Activated CD4-positive, alpha-beta T cell treated with anti-CD3 and anti-CD28 coated beads for 24 hours (primary cell): ENCODE measurements around the gene ACAN.

Experiments
- DNase-seq, 2 donors: peaks; one replicate each; pipeline ENCODE4 v3.0.0-alpha.2; 2020; ENCODE audit warnings: low read depth in 2 of 2

The ACAN gene

DNA sequence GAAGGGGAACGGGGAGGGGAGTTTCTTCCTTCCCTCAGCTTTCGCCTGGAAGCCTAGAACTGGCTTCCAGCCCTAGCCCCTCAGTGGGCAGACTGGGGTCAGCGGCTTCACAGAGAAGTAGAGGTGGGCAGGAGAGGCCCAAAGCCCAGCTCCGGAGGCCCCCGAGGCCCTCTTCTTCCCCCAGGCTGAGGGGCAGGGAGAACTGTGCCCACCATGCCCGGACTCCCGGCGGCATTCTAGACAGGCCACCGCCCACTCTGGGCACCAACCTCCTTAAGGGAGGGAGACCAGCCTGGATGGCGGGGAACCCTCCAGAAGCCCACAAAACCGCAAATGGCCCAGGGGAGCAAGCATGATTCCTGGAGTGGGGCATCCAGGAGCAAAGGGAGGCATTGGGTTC, 74.2 kb downstream of the ACAN start:
- no peak for DNase-seq

DNA sequence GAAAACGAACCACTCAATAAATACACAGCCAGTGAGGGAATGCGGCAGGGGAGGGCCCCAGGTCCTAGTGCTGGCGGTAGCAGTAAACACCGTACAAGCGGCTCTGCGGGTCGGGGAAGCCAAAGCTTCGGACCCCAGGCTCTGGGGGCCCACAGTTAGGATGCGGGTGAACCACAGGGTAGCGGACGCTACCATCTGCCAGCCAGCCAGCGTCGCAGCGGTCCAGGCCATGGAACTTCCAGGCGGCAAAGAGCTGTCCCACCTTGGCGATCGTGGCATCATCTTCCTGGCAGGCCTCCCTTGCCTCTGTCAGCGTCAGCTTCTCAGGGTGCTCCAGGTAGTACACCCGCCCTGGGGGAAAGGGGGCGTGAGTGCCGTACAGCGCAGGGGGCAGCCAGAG, 74.7 kb downstream of the ACAN start:
- no peak for DNase-seq

DNA sequence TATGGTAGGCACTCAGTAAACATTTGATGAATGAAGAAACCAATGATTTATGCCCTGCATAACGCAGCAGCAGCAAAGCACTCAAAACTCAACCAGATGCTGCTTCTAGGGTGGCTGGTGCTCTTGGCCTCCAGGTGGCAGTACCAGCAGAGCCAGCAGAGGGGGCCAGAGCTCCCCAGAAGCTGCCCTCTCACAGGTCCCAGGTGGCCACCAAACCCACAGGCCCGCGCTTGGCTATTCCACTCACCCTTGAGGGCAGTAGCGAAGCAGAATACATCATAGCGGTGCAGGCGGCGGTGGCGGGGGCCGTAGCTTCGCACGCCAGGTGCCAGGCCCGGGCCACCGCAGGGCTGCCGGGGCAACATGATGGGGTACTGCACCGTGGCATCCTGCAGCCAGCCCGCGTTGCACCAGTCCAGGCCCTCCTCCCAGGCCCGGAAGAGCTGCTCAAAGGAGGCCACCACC, 75.5 kb downstream of the ACAN start:
- DNase-seq = peak in 1 of 2 donors; percentile 14

DNA sequence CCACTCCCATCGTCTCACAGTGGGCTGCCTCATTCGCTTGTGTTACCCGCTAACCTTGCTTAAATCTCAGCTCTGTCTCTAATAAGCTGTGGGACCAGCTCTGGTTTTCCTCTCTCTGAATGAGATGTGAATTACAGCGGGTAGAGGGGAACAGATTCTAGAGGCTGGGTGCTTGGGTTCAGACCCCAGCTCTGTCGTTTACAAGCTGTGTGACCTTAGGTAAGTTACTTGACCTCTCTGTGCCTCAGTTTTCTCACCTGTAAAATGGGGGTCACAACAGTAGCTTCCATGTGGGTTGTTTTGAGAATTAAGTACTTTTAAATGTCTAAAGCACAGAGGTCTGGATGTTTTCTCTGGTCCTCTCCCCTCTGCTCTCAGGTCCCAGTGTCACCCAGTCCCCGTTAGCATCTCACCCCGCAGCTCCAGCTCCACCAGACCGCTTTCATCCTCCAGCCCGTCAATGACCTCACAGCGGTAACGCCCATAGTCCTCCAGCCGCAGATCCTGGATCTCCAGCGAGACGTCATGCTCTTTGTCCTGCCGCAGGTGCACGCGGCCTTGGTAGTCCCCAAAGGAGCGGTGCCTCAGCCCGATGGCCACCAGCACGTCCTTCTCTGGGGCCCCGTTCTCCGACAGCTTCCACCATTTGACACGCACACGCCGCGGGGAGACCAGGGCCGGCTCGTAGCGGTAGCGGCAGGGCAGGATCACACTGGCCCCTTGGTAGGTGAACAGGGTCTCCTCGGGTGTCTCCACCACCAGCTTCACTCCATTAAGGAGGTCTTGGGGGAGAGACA, 77.9 kb downstream of the ACAN start:
- no peak for DNase-seq

DNA sequence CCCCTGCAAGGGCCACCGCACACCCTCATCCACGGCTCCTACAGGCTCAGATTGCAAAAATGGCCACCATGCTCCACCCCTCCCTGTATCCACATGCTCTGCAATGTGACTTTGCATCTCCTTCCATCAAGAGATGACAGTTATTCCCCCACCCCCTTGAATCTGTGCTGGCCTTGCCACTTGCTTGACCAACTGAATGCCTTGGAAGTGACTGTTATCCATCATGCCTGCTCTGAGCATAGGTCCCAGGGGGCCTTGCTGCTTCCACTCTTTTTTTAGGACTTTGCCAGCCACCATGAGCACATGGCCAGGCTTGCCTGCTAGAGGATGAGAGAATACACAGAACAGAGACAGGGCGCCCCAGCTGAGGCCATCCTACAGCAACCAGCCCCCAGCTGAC, 78.5 kb downstream of the ACAN start:
- DNase-seq = no peak

DNA sequence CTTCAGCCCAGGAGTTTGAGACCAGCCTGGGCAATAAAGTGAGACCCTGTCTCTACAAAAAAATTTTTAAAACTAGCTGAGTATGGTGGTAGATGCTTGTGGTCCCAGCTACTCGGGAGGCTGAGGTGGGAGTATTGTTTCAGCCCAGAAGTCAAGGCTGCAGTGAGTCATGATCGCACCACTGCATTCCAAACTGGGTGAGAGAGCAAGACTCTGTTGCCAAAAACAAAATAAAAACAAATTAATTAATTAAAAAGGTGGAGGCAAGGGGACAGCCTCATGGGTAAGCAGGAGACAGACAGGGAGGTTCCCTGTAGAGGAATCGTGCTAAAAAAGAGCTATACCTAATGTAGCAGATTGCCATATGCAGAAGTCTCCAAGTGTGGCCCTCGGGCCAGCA, 79.5 kb downstream of the ACAN start:
- DNase-seq = no peak

DNA sequence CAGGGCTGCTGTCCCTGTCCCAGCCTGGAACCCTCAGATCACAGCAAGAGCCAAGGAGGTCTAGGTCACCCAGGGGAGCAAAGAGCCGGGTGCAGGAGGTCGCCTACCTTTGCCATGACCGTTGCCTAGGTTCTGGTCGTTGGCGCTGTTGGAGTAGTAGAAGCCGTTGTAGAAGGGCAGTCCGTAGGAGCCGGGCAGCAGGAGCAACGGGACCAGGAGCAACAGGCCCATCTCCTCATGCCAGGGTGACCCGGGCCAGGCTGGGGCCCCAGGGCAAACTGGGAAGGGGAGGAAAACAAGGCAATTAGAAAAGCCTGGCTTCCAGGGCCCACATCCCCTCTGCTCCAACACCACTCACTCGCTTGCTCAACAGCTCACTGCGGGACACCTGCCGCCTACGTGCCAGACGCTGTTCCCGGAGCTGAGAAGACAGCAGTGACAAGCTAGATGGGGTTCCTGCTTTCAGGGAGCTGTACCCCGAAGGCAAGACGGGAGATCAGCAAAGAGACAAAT, 83.9 kb downstream of the ACAN start:
- DNase-seq = no peak

DNA sequence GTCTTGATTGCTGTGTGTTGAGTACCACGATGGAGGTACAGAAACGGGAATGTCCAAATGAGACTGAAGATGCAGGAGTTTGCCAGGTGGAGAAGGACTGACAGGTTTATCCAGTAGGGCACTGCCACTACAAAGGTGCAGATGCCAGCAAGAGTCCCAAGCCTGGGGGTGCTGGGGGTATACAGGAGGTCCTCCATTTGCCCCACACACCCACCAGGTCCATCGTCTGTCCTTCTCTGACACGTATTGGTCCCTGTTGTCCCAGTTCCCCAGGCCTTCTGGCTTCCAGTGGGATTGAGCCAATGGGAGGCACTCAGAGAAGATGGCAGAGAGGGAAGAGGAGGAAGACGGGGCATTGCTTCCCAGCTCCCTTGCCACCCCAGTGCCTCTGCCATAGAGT, 85.5 kb downstream of the ACAN start:
- DNase-seq = no peak

DNA sequence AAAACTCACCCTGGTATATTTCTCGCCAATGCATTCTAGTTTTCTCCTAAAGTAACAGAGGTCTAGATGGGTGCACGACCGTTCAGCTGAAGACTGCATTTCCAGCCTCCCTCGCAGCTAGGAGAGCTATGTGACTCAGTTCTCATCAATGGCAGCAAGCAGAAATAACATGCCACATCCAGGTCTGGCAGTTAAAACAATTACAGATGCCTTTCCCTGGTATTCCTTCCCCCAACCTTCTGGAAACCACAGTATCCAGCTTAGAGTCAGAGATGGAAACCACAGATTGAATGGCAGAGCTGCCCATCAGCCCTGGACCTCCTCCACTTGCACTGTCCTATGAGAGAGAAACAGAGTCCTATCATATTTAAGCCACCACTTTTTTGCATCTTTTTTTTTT, 87.3 kb downstream of the ACAN start:
- no peak for DNase-seq

DNA sequence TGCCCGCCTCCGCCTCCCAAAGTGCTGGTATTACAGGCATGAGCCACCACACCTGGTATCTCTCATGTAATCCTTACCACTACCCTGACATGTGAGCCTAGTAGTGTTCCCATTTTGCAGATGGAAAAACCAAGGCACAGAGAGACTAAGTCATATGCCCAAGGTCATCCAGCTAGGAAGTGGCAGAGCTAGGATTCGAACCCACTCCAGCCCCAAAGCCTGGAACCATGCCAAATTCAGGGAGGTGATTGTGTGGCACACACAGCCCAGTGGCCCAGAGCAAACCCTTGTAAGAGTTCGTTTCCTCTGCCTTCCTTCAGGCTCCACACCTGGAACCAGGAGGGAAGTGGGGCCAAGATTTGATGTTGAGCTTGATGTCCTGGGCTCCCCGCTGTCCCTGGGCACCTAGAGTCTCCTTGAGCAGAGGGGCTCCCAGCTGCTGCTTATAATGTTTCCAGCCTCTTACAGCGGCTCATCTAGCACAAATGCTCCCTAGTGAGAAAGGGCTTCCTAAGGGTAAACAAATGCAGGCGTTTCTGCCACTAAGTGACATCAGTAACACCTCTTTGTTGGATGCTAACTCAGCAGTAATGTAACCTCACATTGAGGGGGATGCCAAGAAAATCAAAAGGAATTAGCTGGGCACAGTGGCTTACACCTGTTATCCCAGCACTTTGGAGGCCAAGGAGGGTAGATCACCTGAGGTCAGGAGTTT, 88.5 kb downstream of the ACAN start:
- DNase-seq = no peak

DNA sequence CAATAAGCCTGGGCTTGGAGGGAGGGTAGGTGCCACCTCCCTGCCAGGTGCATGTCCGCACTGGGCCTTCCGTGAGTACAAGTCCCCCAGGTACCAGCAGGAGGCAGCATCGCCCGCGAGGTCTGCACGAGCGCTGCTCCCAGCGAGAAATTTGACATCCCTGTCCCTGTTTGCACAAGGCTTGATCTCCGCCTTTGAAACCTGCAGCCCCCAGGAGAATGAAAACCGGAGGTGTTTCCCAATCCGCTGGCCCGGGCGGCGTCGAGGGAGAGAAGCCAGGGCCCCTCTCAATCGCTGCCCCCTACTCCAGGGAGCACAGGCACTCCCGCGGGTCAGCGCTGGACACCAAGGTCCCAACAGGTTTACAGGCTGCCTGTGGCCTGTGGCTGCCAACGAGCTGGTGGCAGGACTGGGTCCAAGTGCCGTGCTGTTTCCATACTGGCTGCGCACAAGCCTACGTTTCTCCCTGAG, 91.1 kb downstream of the ACAN start:
- DNase-seq = peak; percentile 82 to 83

DNA sequence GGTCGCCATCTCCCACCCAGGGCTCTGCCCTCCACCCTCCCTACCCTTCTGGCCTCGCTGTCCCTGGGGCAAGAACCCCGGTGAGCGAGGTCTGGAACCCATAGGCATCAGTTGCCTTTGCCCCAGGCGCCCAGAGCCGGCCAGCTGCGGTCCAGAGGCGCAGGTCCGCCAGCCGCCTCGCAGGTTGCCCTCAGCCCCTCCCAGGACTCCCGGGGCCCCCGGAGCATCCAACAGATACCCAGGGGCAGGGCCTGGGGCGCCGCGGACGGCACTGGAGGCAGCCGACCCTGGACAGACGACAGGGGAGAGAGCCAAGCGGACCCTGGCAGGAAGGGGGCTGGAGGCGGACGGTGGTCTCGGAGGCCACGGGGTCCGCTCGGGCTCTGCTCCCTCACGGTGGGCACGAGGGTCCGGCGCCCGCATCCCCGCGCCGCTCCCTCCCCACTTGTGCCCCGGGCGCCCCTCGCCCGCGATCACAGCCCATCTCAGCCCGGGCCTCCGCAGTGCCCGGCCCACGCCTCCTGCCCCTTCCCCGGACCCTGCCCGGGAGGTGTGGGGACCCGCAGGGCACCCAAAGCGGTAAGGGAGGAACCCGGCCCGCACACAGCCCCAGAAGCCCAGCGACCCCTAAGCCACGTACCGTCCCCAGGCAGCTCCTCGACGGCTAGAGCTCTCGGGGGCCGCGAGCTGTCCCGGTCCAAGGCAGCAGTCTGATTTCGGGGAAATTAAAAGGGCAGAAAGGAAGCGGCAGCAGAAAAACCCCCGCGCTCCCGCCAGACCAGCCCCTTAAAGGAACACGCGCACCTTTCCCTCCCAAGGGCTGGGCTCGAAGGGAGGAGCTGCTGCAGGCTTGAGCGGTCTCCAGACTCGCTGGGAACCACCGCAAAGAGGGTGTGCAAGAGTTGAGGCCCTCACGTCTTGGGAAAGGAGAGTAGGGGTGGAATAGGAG, 91.9 kb downstream of the ACAN start, which contains the start of gene HAPLN3:
HAPLN3 (minus strand) TSS at position 726 of the 949 bp plus-strand sequence. CDS start 8,246 bp downstream, outside the sequence.
- DNase-seq = peak; percentile 39 to 55

DNA sequence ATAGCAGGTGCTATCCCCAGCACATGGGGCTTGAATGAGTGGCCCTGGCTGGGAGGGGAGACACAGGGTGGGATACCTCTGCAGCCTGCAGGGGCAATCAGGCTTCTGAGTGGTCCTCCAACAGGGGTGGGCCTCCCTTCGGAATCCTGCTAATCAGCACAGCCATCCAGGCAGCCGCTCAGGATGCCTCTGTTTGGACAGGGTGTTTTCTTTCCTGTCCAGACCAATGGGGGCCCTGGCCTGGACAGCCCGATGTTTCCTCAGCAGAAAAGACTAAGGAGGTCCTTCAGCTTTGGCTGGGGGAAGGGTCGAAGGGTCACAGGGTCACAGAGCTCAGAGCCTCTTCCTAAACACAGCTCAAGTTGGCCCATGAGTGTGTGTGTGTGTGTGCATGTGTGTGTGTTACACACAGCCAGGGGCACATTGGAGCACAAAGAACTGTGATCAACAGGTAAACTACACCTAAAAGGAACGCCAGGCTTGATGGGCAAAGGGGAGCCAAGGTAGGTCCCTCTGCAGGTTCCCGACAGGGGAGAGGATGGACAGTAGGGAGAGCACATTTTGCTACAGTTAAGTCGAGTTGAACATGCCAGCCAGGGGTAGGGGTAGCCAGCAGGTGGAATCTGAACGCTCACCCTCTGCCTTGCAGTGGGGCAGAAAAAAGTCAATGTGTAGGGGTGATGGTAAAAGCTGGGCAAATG, 93.2 kb downstream of the ACAN start:
- DNase-seq = no peak

DNA sequence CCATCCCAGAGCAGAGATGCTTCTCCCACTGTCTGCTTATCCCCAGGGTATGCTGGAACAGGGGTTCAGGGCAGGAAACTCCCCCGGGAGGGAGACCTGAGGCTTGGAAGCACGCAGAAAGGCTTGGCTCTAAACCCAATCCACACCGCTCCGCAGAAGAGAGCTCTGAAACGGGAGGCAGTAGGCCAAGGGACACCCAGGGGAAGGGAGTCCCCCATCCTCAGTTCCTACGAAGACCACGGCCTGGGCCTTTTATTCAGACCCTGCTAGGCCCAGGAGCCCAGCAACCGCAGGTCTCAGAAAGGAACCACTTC, 93.9 kb downstream of the ACAN start:
- no peak for DNase-seq

DNA sequence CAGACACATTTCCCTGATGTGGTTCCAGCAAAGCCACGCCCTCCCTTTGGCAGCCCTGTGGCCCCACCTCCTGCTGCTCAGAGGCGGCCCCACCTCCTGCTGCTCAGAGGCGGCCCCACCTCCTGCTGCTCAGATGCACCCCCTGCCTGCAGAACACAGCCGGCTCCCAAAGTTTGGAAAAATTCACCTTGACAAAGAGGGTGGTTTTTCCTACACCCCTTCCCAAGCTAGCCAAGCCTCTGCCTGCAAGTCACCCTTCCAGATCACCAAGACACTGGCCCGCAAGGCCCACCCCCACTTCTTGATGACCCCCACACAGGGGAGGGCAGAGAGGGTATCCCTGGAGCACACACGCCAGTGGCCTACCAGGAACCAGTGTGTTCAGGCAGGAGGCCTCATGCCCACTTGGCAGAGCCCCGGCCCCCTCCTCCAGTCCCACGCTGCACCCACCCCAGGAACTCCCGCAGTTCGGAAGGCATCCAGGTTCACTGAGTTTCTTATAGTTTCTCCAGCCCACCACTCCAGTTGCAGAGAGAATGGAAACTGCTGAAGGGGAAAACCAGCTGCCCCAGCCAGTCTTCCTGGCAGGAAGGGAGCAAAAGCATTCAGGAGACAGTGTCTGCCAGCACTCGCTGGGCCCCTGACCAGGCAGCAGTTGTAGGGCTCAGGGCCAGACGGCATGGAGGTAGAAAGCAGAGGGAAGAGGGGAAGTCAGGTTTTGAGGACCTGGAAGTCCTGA, 94.4 kb downstream of the ACAN start:
- peak; percentile 56 to 81 for DNase-seq

DNA sequence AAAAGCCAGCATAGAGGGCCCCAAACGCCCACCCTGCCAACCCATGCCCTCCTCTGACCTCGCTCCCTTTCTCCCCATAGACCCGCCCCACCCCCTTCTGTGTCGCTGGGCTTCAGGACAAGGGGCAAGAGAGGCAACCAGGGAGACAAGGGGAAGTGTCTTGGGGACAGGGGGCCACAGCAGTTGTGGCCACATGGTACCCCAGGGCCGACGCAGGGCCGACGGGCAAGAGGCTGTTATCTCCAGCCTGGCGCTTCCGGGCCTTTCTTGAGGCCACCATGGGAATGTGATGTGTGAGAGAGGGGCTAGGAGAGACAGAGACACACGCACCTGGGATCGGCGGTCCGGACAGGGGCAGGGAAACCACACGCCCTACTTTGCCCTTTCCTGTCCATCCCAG, 95.5 kb downstream of the ACAN start:
- DNase-seq = no peak

DNA sequence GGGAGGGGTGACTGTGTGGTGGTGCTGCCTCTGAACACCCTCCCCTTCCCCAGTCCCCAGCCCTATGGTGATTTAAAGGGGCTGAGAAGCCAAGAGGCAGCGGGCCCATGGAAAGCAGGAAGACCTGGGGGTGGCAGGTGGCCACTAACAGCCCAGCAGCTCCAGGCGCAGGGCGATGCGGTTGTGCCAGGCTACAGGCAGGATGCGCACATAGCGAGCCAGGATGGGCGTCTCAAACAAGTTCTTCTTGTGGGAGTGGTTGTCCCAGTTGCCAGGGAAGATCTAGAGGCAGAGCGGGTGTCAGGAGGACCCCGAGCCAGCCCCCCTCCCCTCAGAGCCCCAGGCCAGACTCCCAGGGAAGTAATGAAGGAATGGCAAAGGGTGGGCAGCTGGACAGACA, 96.0 kb downstream of the ACAN start:
- no peak for DNase-seq

DNA sequence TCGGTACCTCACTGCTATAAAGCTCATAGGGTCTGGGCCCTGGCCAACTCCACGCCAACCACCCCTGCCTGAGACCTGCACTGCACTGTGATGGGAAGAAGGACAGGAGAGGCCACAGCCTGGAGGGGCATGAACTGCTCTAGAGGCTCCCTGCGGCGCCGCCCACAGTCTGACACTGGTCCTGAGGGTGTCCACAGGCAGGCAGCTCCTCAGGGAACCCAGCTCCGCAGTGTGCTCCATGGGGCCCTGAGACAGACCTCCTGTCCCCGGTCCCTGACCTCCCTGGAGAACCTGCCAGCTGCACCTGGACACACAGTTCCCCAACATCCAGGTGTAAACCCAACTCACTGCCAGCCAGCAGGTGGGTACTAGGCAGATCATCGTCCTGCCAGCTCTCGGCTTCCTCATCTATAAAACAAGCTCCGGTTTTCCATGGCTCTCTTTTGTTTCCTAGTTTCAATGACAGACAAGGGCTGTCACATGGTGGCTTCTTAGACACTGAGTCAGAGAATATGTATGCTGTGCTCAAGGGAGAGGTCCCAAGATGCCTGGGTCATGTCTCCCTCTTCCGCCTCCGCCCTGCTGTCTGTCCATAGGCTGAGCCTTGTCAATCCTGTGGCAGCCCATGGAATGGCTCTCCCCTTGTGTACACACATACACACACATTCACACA, 97.2 kb downstream of the ACAN start:
- no peak for DNase-seq

DNA sequence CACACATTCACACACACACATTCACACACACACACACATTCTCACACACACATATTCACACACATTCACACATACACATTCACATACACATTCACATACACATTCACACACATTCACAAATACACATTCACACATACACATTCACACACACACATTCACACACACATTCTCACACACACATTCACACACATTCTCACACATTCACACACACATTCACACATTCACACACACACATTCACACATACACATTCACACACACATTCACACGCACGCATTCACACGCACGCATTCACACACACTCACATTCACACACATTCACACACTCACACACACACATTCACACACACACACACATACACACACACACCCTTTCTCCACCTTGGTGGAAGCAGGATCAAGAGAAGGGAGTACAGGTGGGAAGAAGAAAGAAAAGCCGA, 97.8 kb downstream of the ACAN start:
- DNase-seq = no peak
